HepG2 (cell line): Measurements from ENCODE around the gene MADD. TPM values are rescaled to one million over a fixed set of nuclear protein-coding genes. Genes with fewer than 3 reads are reported as not detected.

ENCODE experiments used
- ATAC-seq: fragments of 200-7000 bp; cut with Tn5 transposase; 3 replicates; pipeline ENCODE4 v1.9.1; 2020; ENCODE audit warnings: mild to moderate bottlenecking, moderate library complexity
- BruUV-seq: library from RNA; stranded (reverse); fragments of 400-500 nt; replicated peaks from 2 replicates; lab custom pipeline; 2021; lab: Mats Ljungman, UMichigan
- CTCF ChIA-PET: fragments of 300-600 bp; formaldehyde crosslinking; extraction: SDS; loops from one replicate; lab custom pipeline; 2021; ENCODE audit warnings: low total read pairs, inconsistent platforms, low intra/inter-chr PET ratio; lab: Yijun Ruan, JAX
- POLR2A ChIA-PET: fragments of 350-600 bp; sonication (Branson Sonifier 250); formaldehyde crosslinking; loops from one replicate; lab custom pipeline; 2020; ENCODE audit warnings: antibody characterized with exemption, inconsistent platforms; lab: Yijun Ruan, JAX
- DNase-seq: peaks from one replicate; pipeline ENCODE4 v3.0.0-alpha.2; 2015; ENCODE audit warnings: low spot score
- FAIRE-seq: peaks from 3 replicates; lab custom pipeline; 2011; peaks lifted over from hg19 to GRCh38; lab: Jason Lieb, UNC
- H2AFZ ChIP-seq: one replicate; pipeline ENCODE4 v1.6.1; 2011; ENCODE audit warnings: low read length, inconsistent platforms
- H3K27ac ChIP-seq: fragments of 300-600 bp; 3 replicates; pipeline ENCODE4 v1.8.0; 2011; ENCODE audit warnings: mixed run types, mild to moderate bottlenecking, mixed read lengths, low read length, inconsistent platforms; ENCODE audit not compliant: insufficient read depth; ENCODE audit errors: extremely low read length
- H3K27me3 ChIP-seq, 2 experiments: fragments of 200-600 bp in 1 of 2; 2 replicates in 1 of 2; 3 replicates in 1 of 2; pipeline versions ENCODE4 v1.6.0 to v1.8.0; 2011; ENCODE audit warnings: low read length in 2 of 2, mild to moderate bottlenecking in 2 of 2, moderate library complexity in 2 of 2, inconsistent platforms in 1 of 2; ENCODE audit not compliant: insufficient read depth in 2 of 2, control insufficient read depth in 1 of 2
- H3K36me3 ChIP-seq, 2 experiments: fragments of 200-600 bp in 1 of 2; replicated peaks in 1 of 2; 2 replicates in 1 of 2; 3 replicates in 1 of 2; pipeline versions ENCODE4 v1.5.1 to v1.8.0; 2011; ENCODE audit warnings: low read length in 2 of 2, inconsistent platforms in 1 of 2; ENCODE audit not compliant: insufficient read depth in 2 of 2, control insufficient read depth in 1 of 2
- H3K4me1 ChIP-seq: 2 replicates; pipeline ENCODE4 v1.5.1; 2012; ENCODE audit warnings: low read length, inconsistent platforms; ENCODE audit not compliant: insufficient read depth
- H3K4me2 ChIP-seq: 2 replicates; pipeline ENCODE4 v1.6.0; 2011; ENCODE audit warnings: low read depth, low read length, inconsistent platforms
- H3K4me3 ChIP-seq, 3 experiments: fragments of 200-600 bp in 1 of 3; sonication (generic), shearing (Covaris generic) in 1 of 3; replicated peaks in 1 of 3; 2 replicates each; pipeline ENCODE4 v1.5.1; 2011 to 2016; ENCODE audit warnings: low read length in 3 of 3, inconsistent platforms in 2 of 3, low read depth in 2 of 3, mild to moderate bottlenecking in 2 of 3, control low read depth in 1 of 3, mixed read lengths in 1 of 3; ENCODE audit not compliant: insufficient read depth in 1 of 3
- H3K79me2 ChIP-seq: one replicate; pipeline ENCODE4 v1.6.1; 2011; ENCODE audit warnings: low read length, inconsistent platforms; ENCODE audit not compliant: insufficient read depth
- H3K9ac ChIP-seq: 2 replicates; pipeline ENCODE4 v1.6.0; 2011; ENCODE audit warnings: mild to moderate bottlenecking, low read depth, low read length, inconsistent platforms; ENCODE audit not compliant: insufficient read depth
- H3K9me3 ChIP-seq: 2 replicates; pipeline ENCODE4 v1.5.1; 2012; ENCODE audit warnings: mild to moderate bottlenecking, low read length
- H4K20me1 ChIP-seq: 2 replicates; pipeline ENCODE4 v1.6.0; 2011; ENCODE audit warnings: inconsistent platforms, mild to moderate bottlenecking, low read length, moderate library complexity; ENCODE audit not compliant: insufficient read depth
- ADNP ChIP-seq: sonication (generic); formaldehyde crosslinking; IDR thresholded peaks from 2 replicates; pipeline ENCODE4 v1.4.0; 2020; ENCODE audit warnings: missing genetic modification reagents
- CCDC6 ChIP-seq: sonication (generic); formaldehyde crosslinking; IDR thresholded peaks from 2 replicates; pipeline ENCODE4 v1.8.1; 2022; ENCODE audit warnings: mild to moderate bottlenecking, missing genetic modification reagents, moderate library complexity
- PAX8 ChIP-seq: sonication (generic); formaldehyde crosslinking; IDR thresholded peaks from 2 replicates; pipeline ENCODE4 v1.8.0; 2022; ENCODE audit warnings: mild to moderate bottlenecking, missing genetic modification reagents, borderline replicate concordance
- PPARG ChIP-seq: conservative IDR thresholded peaks from 2 replicates; pipeline ENCODE4 v1.6.1; 2016; ENCODE audit warnings: missing biosample characterization, missing genetic modification reagents
- TEAD3 ChIP-seq: optimal IDR thresholded peaks from 2 replicates; pipeline ENCODE3; 2016; ENCODE audit warnings: borderline replicate concordance
- ZC3H13 ChIP-seq: sonication (generic); formaldehyde crosslinking; IDR thresholded peaks from 2 replicates; pipeline ENCODE4 v1.8.1; 2023; ENCODE audit warnings: mild to moderate bottlenecking, missing genetic modification reagents, moderate library complexity
- ZNF432 ChIP-seq: sonication (generic); formaldehyde crosslinking; IDR thresholded peaks from 2 replicates; pipeline ENCODE4 v1.5.0; 2020; ENCODE audit warnings: missing genetic modification reagents, mild to moderate bottlenecking, borderline replicate concordance
- WGBS: methylation state at CpG from one replicate; pipeline ENCODE4 v1.1.6; 2017; ENCODE audit warnings: low lambda C conversion rate; 5-methylcytosine and 5-hydroxymethylcytosine counted together
- in situ Hi-C: cut with HindIII; loops from 2 replicates; pipeline ENCODE4 v1.10.0; 2017; ENCODE audit warnings: low pct_unique_long_range_greater_than_20kb; ENCODE audit not compliant: extremely low pct_ligation_motif_present
- intact Hi-C: fragments of 100-400 bp; cut with micrococcal nuclease; formaldehyde crosslinking; loops from one replicate; pipeline ENCODE4 v1.10.0; 2022; ENCODE audit not compliant: unreplicated experiment
- polyA plus RNA-seq, 8 experiments: library from polyadenylated mRNA; depleted of rRNA in 3 of 8; stranded (reverse) in 7 of 8; unstranded in 1 of 8; fragments of >200 nt; fragmentation: Illumina TruSeq in 4 of 8; extraction: Trizol in 4 of 8; gene quantifications; 2 replicates each; pipeline versions ENCODE4 v1.2.1 to v1.2.3, GENCODE V29; 2011 to 2016; ENCODE audit warnings: low read depth in 4 of 8, missing spikeins in 1 of 8, mixed read lengths in 1 of 8; ENCODE audit not compliant: insufficient read depth in 1 of 8
- total RNA-seq, 5 experiments: library from RNA; depleted of rRNA; stranded (reverse); fragments of >200 nt; fragmentation: Illumina TruSeq; extraction: Trizol; gene quantifications; 2 replicates each; pipeline ENCODE4 v1.2.3, GENCODE V29; 2016; ENCODE audit warnings: low read depth in 1 of 5
- TF ChIP-seq, protein P1 (sequence below): sonication (generic); formaldehyde crosslinking; IDR thresholded peaks from 2 replicates; pipeline ENCODE4 v1.8.0; 2022; ENCODE audit warnings: missing genetic modification reagents, low read depth, mild to moderate bottlenecking, borderline replicate concordance
- TF ChIP-seq, protein P2 (sequence below): sonication (generic); formaldehyde crosslinking; conservative IDR thresholded peaks from 2 replicates; pipeline ENCODE4 v1.4.0; 2020; ENCODE audit warnings: mild to moderate bottlenecking, missing genetic modification reagents, moderate library complexity

The MADD gene
- total and polyA plus RNA-seq, 2 of the 13 experiments (the other 11 are each of a cell fraction or from before 2014, with no cell fraction given) = 18.0 to 29.2 TPM

DNA sequence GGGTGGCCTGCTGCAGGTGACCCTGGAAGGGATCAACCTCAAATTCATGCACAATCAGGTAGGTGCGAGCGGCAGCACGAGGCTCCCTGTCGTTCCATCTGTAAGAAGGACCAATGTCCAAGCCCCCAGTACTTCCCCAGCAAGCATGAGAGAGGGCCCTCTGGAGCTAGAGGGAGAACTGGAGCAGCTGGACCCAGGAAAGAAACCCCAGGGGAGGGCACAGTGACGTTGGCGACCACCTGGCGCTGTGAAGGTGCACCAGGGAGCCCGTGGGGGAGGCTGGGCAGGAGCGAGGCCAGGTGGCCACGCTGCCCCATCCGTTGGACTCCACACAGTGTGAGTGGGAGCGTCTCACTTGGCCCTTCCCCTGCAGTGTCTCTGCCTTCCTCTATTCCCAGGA lies 54.6 kb downstream of the MADD start:
- in situ Hi-C loops (no loop called here), intact Hi-C loops (no loop called here)
- no TSS peak for BruUV-seq
- ATAC-seq (no peak), FAIRE-seq (no peak), DNase-seq (no peak)
- H3K27ac ChIP-seq = no peak overlapping the region
- CTCF ChIA-PET = no interaction called here
- peaks cover 13 to 49% of the 10 kb centered on the region in 2 experiments for H3K36me3 ChIP-seq
- no peak overlapping the region for H3K4me2 ChIP-seq
- TF ChIP-seq TEAD3 (CRISPR knock-in tag) = no peak
- TF ChIP-seq, protein P1, sequence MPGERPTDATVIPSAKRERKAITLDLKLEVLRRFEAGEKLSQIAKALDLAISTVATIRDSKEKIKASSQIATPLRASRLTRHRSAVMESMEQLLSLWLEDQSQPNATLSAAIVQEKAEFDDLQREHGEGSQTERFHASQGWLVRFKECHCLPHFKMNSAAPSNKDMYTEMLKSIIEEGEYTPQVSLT (CRISPR knock-in tag) = no peak
- TF ChIP-seq ADNP (CRISPR knock-in tag) = no peak
- H3K9ac ChIP-seq = no peak overlapping the region
- POLR2A ChIA-PET = no interaction called here
- no peaks in the 10 kb centered on the region for H4K20me1 ChIP-seq
- H3K4me1 ChIP-seq = no peaks in the 10 kb centered on the region
- 100% methylated on average over 12 of the region's 12 CpGs for WGBS
- H3K27me3 ChIP-seq = no peaks in the 10 kb centered on the region
- H3K79me2 ChIP-seq = no peaks in the 10 kb centered on the region
- no peak overlapping the region for H2AFZ ChIP-seq
- no peak overlapping the region for H3K4me3 ChIP-seq
- H3K9me3 ChIP-seq = no peaks in the 10 kb centered on the region

DNA sequence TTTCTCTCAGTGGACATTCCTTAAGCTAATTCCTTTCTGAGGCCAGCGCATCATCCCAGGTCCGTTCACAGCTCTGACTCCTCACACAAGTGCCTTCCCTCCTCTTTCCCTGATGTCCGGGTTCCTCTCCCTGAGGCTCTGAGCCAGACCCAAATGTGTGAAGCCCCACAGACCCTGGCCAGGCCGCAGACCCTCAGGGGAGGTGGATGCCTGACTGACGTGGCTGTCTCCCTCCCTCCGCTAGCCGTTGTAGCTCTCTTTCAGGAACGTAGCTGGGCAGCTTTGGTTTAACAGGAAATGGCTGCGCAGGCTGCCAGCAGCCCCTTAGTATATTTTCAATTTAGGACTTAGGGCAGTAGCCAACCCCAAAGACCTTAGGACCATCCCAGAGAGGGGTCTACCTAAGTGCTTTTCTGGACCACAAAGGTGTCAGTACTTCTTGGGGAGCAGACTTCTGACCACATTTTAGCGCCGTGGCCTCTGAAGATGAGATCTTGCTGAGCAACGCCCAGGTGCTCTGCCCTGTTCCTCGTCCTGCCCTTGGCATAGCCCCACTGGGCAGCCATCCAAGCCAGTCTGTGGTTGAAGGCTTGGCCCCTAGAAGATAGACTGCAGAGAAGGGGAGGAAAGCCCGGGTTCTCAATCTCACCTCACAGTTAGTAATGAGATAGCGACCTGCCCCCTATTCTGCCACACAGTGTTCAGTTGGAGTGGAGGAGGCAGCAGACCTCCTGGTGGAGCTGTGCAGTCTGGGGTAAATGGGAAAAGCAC lies 55.5 kb downstream of the MADD start:
- ATAC-seq (no peak), DNase-seq (no peak), FAIRE-seq (no peak)
- no peaks in the 10 kb centered on the region for H3K4me1 ChIP-seq
- no peak overlapping the region for H2AFZ ChIP-seq
- intact Hi-C loops = no loop called here
- ChIA-PET POLR2A (no interaction called here), CTCF (no interaction called here)
- no peaks in the 10 kb centered on the region for H3K79me2 ChIP-seq
- no TSS peak for BruUV-seq
- H3K4me3 ChIP-seq = no peak overlapping the region
- TF ChIP-seq PAX8 (CRISPR knock-in tag) (no peak), PPARG (no peak), ZC3H13 (CRISPR knock-in tag) (no peak), ZNF432 (CRISPR knock-in tag) (no peak), CCDC6 (CRISPR knock-in tag) (no peak)
- TF ChIP-seq, protein P2, sequence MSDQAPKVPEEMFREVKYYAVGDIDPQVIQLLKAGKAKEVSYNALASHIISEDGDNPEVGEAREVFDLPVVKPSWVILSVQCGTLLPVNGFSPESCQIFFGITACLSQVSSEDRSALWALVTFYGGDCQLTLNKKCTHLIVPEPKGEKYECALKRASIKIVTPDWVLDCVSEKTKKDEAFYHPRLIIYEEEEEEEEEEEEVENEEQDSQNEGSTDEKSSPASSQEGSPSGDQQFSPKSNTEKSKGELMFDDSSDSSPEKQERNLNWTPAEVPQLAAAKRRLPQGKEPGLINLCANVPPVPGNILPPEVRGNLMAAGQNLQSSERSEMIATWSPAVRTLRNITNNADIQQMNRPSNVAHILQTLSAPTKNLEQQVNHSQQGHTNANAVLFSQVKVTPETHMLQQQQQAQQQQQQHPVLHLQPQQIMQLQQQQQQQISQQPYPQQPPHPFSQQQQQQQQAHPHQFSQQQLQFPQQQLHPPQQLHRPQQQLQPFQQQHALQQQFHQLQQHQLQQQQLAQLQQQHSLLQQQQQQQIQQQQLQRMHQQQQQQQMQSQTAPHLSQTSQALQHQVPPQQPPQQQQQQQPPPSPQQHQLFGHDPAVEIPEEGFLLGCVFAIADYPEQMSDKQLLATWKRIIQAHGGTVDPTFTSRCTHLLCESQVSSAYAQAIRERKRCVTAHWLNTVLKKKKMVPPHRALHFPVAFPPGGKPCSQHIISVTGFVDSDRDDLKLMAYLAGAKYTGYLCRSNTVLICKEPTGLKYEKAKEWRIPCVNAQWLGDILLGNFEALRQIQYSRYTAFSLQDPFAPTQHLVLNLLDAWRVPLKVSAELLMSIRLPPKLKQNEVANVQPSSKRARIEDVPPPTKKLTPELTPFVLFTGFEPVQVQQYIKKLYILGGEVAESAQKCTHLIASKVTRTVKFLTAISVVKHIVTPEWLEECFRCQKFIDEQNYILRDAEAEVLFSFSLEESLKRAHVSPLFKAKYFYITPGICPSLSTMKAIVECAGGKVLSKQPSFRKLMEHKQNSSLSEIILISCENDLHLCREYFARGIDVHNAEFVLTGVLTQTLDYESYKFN = no peak
- no peaks in the 10 kb centered on the region for H4K20me1 ChIP-seq
- no peak overlapping the region for H3K27ac ChIP-seq
- no peak overlapping the region for H3K9ac ChIP-seq
- H3K9me3 ChIP-seq = no peaks in the 10 kb centered on the region
- H3K36me3 ChIP-seq = peaks cover 13 to 51% of the 10 kb centered on the region in 2 experiments
- no peaks in the 10 kb centered on the region for H3K27me3 ChIP-seq
- over 99% methylated on average over 12 of the region's 15 CpGs for WGBS
- in situ Hi-C loops = no loop called here
- H3K4me2 ChIP-seq = no peak overlapping the region
